Heart left ventricle (tissue), 16 donors: ENCODE results near the gene SPATA1. TPM values are rescaled to one million over a fixed set of nuclear protein-coding genes. Genes with fewer than 3 reads are reported as not detected.

Source experiments
- ATAC-seq, 4 donors: fragments of 200-7000 bp; cut with Tn5 transposase; one replicate each; pipeline ENCODE4 v1.9.1; 2020 to 2022; ENCODE audit warnings: moderate library complexity in 4 of 4, mild to moderate bottlenecking in 3 of 4, moderate number of reproducible peaks in 1 of 4
- DNase-seq, 5 donors: peaks; one replicate each; pipeline ENCODE4 v3.0.0-alpha.2; 2020
- H3K27ac ChIP-seq, 12 donors: fragments of 200-600 bp; sonication (generic) in 4 of 12; one replicate each; pipeline versions ENCODE4 v1.5.0 to v1.8.0; 2016 to 2022; ENCODE audit warnings: mild to moderate bottlenecking in 2 of 12
- H3K27me3 ChIP-seq, 9 donors: fragments of 200-600 bp; sonication (generic) in 2 of 9; one replicate each; pipeline versions ENCODE4 v1.5.1 to v1.8.0; 2016 to 2022; ENCODE audit warnings: mild to moderate bottlenecking in 3 of 9
- H3K36me3 ChIP-seq, 9 donors: fragments of 200-600 bp; sonication (generic) in 2 of 9; one replicate each; pipeline versions ENCODE4 v1.5.0 to v1.8.0; 2018 to 2022; ENCODE audit warnings: mild to moderate bottlenecking in 2 of 9
- H3K4me1 ChIP-seq, 12 donors: fragments of 200-600 bp; sonication (generic) in 4 of 12; one replicate each; pipeline versions ENCODE4 v1.5.0 to v1.8.0; 2016 to 2022; ENCODE audit warnings: mild to moderate bottlenecking in 3 of 12
- H3K4me3 ChIP-seq, 12 donors: fragments of 200-600 bp; sonication (generic) in 4 of 12; one replicate each; pipeline versions ENCODE4 v1.5.0 to v1.8.0; 2017 to 2022; ENCODE audit warnings: mild to moderate bottlenecking in 9 of 12, moderate library complexity in 4 of 12
- H3K9me3 ChIP-seq, 12 donors: fragments of 200-600 bp; sonication (generic) in 4 of 12; one replicate each; pipeline versions ENCODE4 v1.5.0 to v1.8.0; 2016 to 2022; ENCODE audit warnings: mild to moderate bottlenecking in 1 of 12
- CTCF ChIP-seq, 12 donors: fragments of 200-600 bp; sonication (generic) in 4 of 12; IDR thresholded peaks; one replicate each; pipeline versions ENCODE4 v1.5.0 to v1.8.0; 2018 to 2022; ENCODE audit warnings: antibody characterized with exemption in 12 of 12, mild to moderate bottlenecking in 5 of 12
- POLR2A ChIP-seq, 2 donors: fragments of 450-650 bp; IDR thresholded peaks; one replicate each; pipeline ENCODE4 v1.6.1; 2017; ENCODE audit warnings: antibody characterized with exemption in 2 of 2, mild to moderate bottlenecking in 2 of 2, moderate library complexity in 2 of 2
- WGBS, 4 donors: extraction: QIAGEN DNeasy Blood & Tissue Kit in 2 of 4; methylation state at CpG; one replicate each; pipeline versions ENCODE4 v1.1.5 to v1.1.7; 2013 to 2018; 5-methylcytosine and 5-hydroxymethylcytosine counted together
- intact Hi-C, 10 donors: fragments of 100-400 bp; cut with DNase I; formaldehyde crosslinking; loops; one replicate each; pipeline versions ENCODE4 v1.11.1 to v1.14.2; 2022
- polyA plus RNA-seq, 2 donors: library from polyadenylated mRNA; stranded (reverse); fragments of 200-250 nt; gene quantifications; one replicate each; pipeline ENCODE4 v1.2.3, GENCODE V29; 2013
- total RNA-seq, 9 donors: library from RNA; depleted of rRNA in 2 of 9; stranded (reverse); fragments of >200 nt in 2 of 9; fragmentation: NEBNext Ultra II Directional in 3 of 9; extraction: Animal tissue kit (Norgen Biotek cat#: 25700) in 3 of 9; gene quantifications; one replicate each; pipeline versions ENCODE4 v1.1.0 to v1.2.4, GENCODE V29; 2016 to 2023
- donor health status: ischemic (EF 13 %, LVEDD 7.1; RV severe dilation, severe dysfunction).
- donor health status: healthy with polysubstance abuse.
- donor health status: DM: no; HTN: yes; CAD: no.
- donor health status: DM: no; HTN: no; CAD: no.
- donor health status: ischemic (EF 25% LVEDD 6.9; RV normal size, moderate dysfunction).
- donor health status: ischemic (EF 25% LVEDD 5.7; RV mildly dilated, moderate dysfunction).
- donor health status: healthy.
- donor health status: DM: yes; HTN: yes; CAD: no.
- donor health status: ischemic (EF 35%, LVEDD 5.7; RV mildly dilated, moderate dysfunction).
- donor health status: nonischemic (EF 11% LVEDD 7.7; RV severe dilation, severe dysfunction).
- donor health status: DM: yes; HTN: yes; CAD: no.
- donor health status: PGD.
- donor health status: ischemic (EF 29% LVEDD 5.4; RV normal size, mild dysfunction).
- donor health status: nonischemic (EF 23%, LVEDD 6.1; RV moderate dilation, normal function).

SPATA1 gene
- total and polyA plus RNA-seq, 11 donors, result 0.19 to 2.0 (median 1.2) TPM; not detected in 2

GRCh38 chr1:84524590-84524989 is 18.4 kb downstream of the SPATA1 start:
- no peak overlapping the region for H3K27ac ChIP-seq
- no peaks in the 10 kb centered on the region for H3K27me3 ChIP-seq
- no peaks in the 10 kb centered on the region for H3K4me1 ChIP-seq
- intact Hi-C loops, result no loop called here
- no peaks in the 10 kb centered on the region for H3K9me3 ChIP-seq
- ATAC-seq (no peak), DNase-seq (no peak)
- TF ChIP-seq CTCF (IDR thresholded peaks at IDR 0.05) (no peak), POLR2A (IDR thresholded peaks at IDR 0.05) (no peak)
- peaks cover 0 to 13% (median 0%) of the 10 kb centered on the region in 9 donors for H3K36me3 ChIP-seq
- H3K4me3 ChIP-seq, result no peak overlapping the region

- no peak overlapping the region for H3K4me3 ChIP-seq
- no peak overlapping the region for H3K27ac ChIP-seq
- peaks cover 0 to 13% (median 0%) of the 10 kb centered on the region in 9 donors for H3K36me3 ChIP-seq
- H3K9me3 ChIP-seq, result no peaks in the 10 kb centered on the region
- intact Hi-C loops, result no loop called here
- no peak for ATAC-seq
- H3K4me1 ChIP-seq, result no peaks in the 10 kb centered on the region
- WGBS, 4 donors, result 73 to 100% (median 78%) methylated on average over 1 of the region's 1 CpG
- DNase-seq, result no peak
- no peak for TF ChIP-seq CTCF (IDR thresholded peaks at IDR 0.05)
- H3K27me3 ChIP-seq, result no peaks in the 10 kb centered on the region
Observed at GRCh38 chr1:84525779-84526178, 19.6 kb downstream of the SPATA1 start.

GRCh38 chr1:84538599-84538998 is 32.4 kb downstream of the SPATA1 start:
- TF ChIP-seq CTCF (IDR thresholded peaks at IDR 0.05) (no peak), POLR2A (IDR thresholded peaks at IDR 0.05) (no peak)
- DNase-seq (no peak), ATAC-seq (no peak)
- Histone ChIP-seq H3K9me3 (no peaks in the 10 kb centered on the region), H3K27me3 (no peaks in the 10 kb centered on the region), H3K4me1 (no peaks in the 10 kb centered on the region), H3K4me3 (no peak overlapping the region), H3K27ac (no peak overlapping the region), H3K36me3 (peaks cover 0 to 34% (median 14%) of the 10 kb centered on the region in 9 donors)
- intact Hi-C loops, result no loop called here

- no peak overlapping the region for H3K4me3 ChIP-seq
- intact Hi-C loops, result loop anchor here in 1 of 10 donors (10.0 kb wide), 1 partner anchor 95 kb away; no protein-coding TSS in a partner anchor
- WGBS, 4 donors, result 91 to 95% (median 94%) methylated on average over 3 of the region's 3 CpGs
Observed at GRCh38 chr1:84539972-84540371, 33.8 kb downstream of the SPATA1 start.

More at GRCh38 chr1:84539972-84540371, 33.8 kb downstream of the SPATA1 start:
- Histone ChIP-seq H3K9me3 (no peaks in the 10 kb centered on the region), H3K27ac (no peak overlapping the region), H3K36me3 (peaks cover 0 to 38% (median 14%) of the 10 kb centered on the region in 9 donors), H3K27me3 (no peaks in the 10 kb centered on the region), H3K4me1 (no peaks in the 10 kb centered on the region)
- ATAC-seq (no peak), DNase-seq (no peak)
- no peak for TF ChIP-seq CTCF (IDR thresholded peaks at IDR 0.05)
- no peak for TF ChIP-seq POLR2A (IDR thresholded peaks at IDR 0.05)
